Esophagus muscularis mucosa (tissue), 4 donors: Measurements from ENCODE around the gene TUBA3E.
"Not testable (repeated sequence)": the region's sequence is repeated elsewhere in the genome, so short reads cannot be mapped to it uniquely, and the experiment has no call there.

Source experiments
- CTCF ChIP-seq, 3 experiments: fragments of 200-600 bp in 2 of 3; fragments of 450-650 bp in 1 of 3; sonication (generic) in 2 of 3; IDR thresholded peaks; one replicate each; pipeline ENCODE4 v1.5.1; 2017 to 2019; ENCODE audit warnings: antibody characterized with exemption in 3 of 3, mild to moderate bottlenecking in 2 of 3, moderate library complexity in 1 of 3
- EP300 ChIP-seq: sonication (generic); formaldehyde crosslinking; IDR thresholded peaks from one replicate; pipeline ENCODE4 v1.6.1; 2017; ENCODE audit warnings: antibody characterized with exemption
- POLR2A ChIP-seq: fragments of 450-650 bp; IDR thresholded peaks from one replicate; pipeline ENCODE4 v1.6.1; 2017; ENCODE audit warnings: antibody characterized with exemption, moderate library complexity, mild to moderate bottlenecking, low read depth
- POLR2AphosphoS5 ChIP-seq, 2 donors: sonication (generic); formaldehyde crosslinking; IDR thresholded peaks; one replicate each; pipeline ENCODE4 v1.6.1; 2017; ENCODE audit warnings: antibody characterized with exemption in 2 of 2

DNA sequence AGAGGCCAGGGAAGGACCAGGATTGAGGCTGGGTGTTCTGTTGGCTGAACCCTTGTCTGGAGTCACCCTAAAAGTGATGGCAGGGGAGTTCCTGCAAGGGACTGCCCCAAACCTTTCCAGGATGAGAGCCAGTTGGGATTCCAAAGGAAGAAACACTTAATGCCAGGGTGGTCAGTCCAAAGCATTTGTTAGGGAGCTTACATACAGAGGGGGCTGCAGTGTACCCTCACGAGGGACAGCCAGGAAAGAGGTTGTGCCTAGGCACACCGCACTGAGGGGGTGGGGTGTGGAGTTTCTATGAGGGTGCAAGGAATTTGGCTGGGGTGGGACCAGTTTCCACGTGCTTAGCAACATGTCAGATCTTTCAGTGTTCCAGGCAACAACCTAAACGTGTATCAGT is 9.3 kb downstream of the TUBA3E start:
- TF ChIP-seq CTCF (IDR thresholded peaks at IDR 0.05); EP300; POLR2AphosphoS5 (IDR thresholded peaks at IDR 0.05); POLR2A: not testable (repeated sequence)
